Ovary (tissue), 3 donors: Measurements from ENCODE around the gene INO80.

ENCODE experiments used
- CTCF ChIP-seq, 3 donors: fragments of 450-650 bp in 2 of 3; fragments of 200-600 bp in 1 of 3; IDR thresholded peaks; one replicate each; pipeline versions ENCODE4 v1.5.1 to v1.8.0; 2016 to 2022; ENCODE audit warnings: antibody characterized with exemption in 3 of 3, mild to moderate bottlenecking in 1 of 3
- EP300 ChIP-seq: sonication (generic); formaldehyde crosslinking; IDR thresholded peaks from one replicate; pipeline ENCODE4 v1.6.1; 2017; ENCODE audit warnings: antibody characterized with exemption
- POLR2A ChIP-seq: fragments of 450-650 bp; IDR thresholded peaks from one replicate; pipeline ENCODE4 v1.6.1; 2017; ENCODE audit warnings: antibody characterized with exemption, mild to moderate bottlenecking, moderate library complexity
- donor health status: DM: no; HTN: no; CAD: no.

GRCh38 chr15:41080144-41080543, 35.9 kb downstream of the INO80 start:
- no peak for TF ChIP-seq POLR2A
- TF ChIP-seq CTCF (IDR thresholded peaks at IDR 0.05): no peak
- no peak for TF ChIP-seq EP300
